NCI-H748 (cell line): ENCODE data around the gene LSM7.
A peak's percentile ranks its signal among the peaks of the same experiment; 100 is the strongest.

Experiments
- DNase-seq: peaks from one replicate; lab custom pipeline; 2025; ENCODE audit not compliant: unreplicated experiment; lab: John Stamatoyannopoulos, UW

Gene LSM7

GRCh38 chr19:2305452-2306280, 22.7 kb downstream of the LSM7 start:
- no peak for DNase-seq

DNA sequence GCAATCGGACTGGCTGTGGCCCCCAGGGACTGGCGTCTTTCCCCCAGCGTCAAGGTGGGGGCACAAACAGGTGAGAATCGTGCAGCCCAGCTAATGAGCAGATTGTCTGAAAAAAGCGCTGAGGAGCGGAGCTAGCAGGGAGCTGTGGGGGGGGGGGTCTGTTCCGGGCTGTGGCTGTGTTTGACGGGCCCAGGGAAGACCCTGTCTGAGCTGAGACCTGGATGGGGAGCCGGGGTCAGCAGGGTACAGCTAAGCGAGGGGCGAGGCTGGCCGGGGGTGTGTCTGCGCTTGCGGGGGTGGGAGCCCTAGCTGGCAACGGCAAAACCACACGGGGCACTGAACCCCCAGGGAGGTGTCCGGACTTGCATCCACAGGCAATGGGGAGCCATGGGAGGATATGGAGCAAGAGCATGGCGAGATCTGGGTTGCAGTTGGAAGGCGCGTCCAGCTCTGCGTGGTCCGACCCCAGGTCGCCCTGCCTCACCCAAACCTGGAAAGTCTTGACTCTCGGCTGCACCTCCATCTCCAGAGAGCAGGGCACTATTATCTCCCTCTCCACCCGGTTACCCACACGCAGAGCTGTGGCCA, 25.1 kb downstream of the LSM7 start:
- no peak for DNase-seq

GRCh38 chr19:2302319-2303210, 25.8 kb downstream of the LSM7 start:
- DNase-seq = no peak

DNA sequence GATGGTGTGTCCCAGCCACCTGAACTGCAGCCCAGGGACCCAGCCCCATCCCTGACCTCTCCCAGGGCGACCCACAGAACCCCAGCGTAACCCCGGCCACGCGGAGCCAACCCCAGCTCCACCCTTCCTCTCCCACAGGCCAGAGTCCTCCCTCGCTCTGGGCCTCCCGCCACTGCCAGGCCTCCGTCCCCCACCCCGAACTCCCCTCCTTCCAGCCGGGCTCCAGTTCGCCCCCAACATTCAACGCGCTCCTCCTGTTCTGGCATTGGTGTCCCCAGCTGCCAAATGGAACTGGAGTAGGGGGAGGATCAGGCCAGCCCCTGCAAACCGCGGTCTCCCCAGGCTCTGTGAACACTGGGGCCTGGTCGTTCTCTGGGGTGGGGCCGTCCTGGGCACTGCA, 27.9 kb downstream of the LSM7 start:
- no peak for DNase-seq

- no peak for DNase-seq
Measured at GRCh38 chr19:2296141-2296540, 32.2 kb downstream of the LSM7 start.

GRCh38 chr19:2294687-2295335, 33.6 kb downstream of the LSM7 start:
- no peak for DNase-seq

DNA sequence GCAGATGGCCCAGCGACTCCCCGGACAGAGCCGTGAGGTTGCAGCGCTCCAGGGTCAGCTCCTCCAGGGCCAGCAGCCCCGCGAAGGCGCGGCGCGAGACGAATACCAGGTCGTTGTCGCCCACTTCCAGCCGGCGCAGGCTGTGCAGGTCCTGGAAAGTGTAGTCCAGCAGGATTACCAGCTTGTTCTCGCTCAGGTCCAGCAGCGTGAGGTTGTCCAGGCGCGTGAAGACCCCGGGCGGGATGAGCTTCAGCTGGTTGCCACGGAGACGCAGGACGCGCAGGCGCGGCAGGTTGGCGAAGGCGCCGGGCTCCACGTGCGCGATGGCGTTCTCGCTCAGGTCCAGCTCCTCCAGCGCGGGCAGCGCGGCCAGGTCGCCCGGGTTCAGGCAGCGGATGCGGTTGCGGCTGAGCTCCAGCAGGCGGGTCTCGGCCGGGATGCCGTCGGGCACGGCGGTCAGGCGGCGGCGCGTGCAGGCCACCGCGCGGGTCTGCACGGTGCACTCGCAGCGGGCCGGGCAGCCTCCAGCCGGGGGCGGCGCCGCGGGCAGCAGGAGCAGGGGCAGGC, 37.1 kb downstream of the LSM7 start:
- peak; percentile 75 for DNase-seq

- DNase-seq = peak; percentile 66
Measured at GRCh38 chr19:2290441-2291184, 37.8 kb downstream of the LSM7 start.

GRCh38 chr19:2289714-2290435, 38.5 kb downstream of the LSM7 start:
- peak; percentile 60 for DNase-seq

DNA sequence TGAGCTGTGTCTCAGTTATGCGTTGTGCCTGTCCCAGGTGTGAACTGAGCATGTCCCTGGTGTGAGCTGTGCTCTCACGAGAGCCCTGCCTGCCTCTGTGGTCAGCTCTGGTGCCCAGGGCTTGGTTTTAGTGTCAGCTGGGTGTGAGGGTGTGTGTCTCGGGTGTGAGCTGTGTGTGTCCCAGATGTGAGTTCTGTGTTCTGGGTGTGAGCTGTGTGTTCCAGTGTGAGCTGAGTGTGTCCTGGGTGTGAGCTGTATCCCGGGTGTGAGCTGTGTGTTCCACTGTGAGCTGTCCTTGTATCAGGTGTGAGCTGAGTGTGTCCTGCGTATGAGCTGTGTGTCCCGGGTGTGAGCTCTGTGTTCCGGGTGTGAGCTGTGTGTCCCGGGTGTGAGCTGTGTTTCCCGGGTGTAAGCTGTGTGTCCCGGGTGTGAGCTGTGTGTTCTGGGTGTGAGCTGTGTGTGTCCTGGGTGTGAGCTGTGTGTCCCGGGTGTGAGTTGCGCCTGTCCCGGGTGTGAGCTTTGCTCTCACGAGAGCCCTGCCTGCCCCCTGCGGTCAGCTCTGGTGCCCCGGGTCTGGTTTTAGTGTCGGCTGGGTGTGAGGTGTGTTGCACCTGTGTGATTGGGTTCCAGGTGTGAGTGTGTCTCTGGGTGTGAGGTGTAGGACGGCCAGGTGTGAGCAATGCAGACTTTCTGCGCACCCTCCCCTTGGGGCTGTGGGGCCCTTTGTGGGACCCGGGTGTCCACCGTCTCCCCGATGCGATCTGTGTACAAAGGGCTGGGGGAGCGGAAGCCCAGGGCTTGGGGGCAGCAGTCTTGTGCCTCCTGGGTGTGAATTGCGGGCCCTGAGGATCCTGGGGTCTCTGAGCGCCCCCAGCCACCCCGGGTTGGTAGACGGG, 39.3 kb downstream of the LSM7 start:
- DNase-seq = no peak

DNA sequence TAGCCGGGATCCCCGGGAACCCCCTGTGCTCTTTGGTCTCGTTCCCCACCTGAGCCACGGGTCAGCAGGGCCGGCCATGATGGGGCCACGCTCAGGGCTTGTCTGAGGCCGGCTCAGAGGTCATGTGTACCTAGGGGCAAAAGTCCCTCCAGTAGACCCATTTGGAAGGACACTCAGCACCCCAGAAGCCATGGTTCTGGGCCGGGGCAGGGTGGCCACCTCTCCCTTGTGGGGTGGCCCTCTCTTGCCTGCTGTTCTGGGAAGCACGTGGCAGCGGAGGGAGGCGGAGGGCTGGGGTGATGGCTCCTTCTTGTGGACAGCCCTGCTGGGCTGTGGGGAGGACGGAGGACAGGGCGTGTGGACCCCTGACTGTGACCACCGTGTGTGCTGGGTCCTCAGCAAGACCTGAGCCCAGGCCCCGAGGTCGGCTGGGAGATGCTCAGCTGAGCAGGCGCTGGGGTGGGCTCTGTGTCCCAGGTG, 40.0 kb downstream of the LSM7 start:
- no peak for DNase-seq

- DNase-seq = no peak
Measured at GRCh38 chr19:2287585-2288337, 40.6 kb downstream of the LSM7 start.

GRCh38 chr19:2286402-2287140, 41.8 kb downstream of the LSM7 start:
- no peak for DNase-seq

- DNase-seq = no peak
Measured at GRCh38 chr19:2283835-2284507, 44.4 kb downstream of the LSM7 start.

DNA sequence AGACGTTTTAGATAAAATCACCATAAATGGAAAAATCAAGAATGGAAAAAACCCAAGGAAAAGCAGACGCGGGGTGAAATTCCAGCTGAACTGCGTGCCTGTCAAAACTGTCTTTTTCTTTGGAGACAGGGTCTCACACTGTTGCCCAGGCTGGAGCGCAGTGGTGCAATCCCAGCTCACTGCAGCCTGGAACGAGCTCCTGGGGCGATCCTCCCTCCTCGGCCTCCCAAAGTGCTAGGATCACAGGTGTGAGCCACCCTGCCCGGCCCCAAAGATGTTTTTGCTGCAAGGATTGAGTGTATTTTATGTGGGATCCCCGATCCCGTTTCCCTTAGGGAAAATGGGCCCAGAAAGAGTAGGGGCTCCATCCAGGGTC, 45.5 kb downstream of the LSM7 start:
- DNase-seq = no peak

- no peak for DNase-seq
Measured at GRCh38 chr19:2282062-2282861, 46.1 kb downstream of the LSM7 start, which contains the start of gene PEAK3. TSS of gene PEAK3 (minus strand) at chr19:2282175. CDS start at chr19:2280931, 1,244 bp downstream.
